ENCODE results near the gene CZIB. TPM values are rescaled to one million over a fixed set of nuclear protein-coding genes. Genes with fewer than 3 reads are reported as not detected.

CZIB gene
- total RNA-seq, 1 experiment from 2014 or later = 36.0 TPM

- in situ Hi-C loops (cut with HindIII; ENCODE audit: low pct_unique_long_range_greater_than_20kb, low sequenced_read_pairs) = no loop called here
- no peak for DNase-seq (ENCODE audit: low read depth, low spot score)
These were observed 43.8 kb downstream of the CZIB start for GRCh38 chr1:53176452-53177208.

GRCh38 chr1:53174971-53175913 is 45.2 kb downstream of the CZIB start:
- DNase-seq (ENCODE audit: low read depth, low spot score) = no peak
- in situ Hi-C loops (cut with HindIII; ENCODE audit: low pct_unique_long_range_greater_than_20kb, low sequenced_read_pairs) = no loop called here

- DNase-seq (ENCODE audit: low read depth, low spot score) = peak; percentile 64
- in situ Hi-C loops (cut with HindIII; ENCODE audit: low pct_unique_long_range_greater_than_20kb, low sequenced_read_pairs) = no loop called here
These were observed 47.9 kb downstream of the CZIB start for GRCh38 chr1:53172426-53173128.

GRCh38 chr1:53166912-53167311 is 53.5 kb downstream of the CZIB start:
- DNase-seq (ENCODE audit: low read depth, low spot score) = no peak
- in situ Hi-C loops (cut with HindIII; ENCODE audit: low pct_unique_long_range_greater_than_20kb, low sequenced_read_pairs) = no loop called here

- no peak for DNase-seq (ENCODE audit: low read depth, low spot score)
- in situ Hi-C loops (cut with HindIII; ENCODE audit: low pct_unique_long_range_greater_than_20kb, low sequenced_read_pairs) = no loop called here
These were observed 54.1 kb downstream of the CZIB start for GRCh38 chr1:53166366-53166765.

GRCh38 chr1:53165408-53165961 is 54.9 kb downstream of the CZIB start:
- in situ Hi-C loops (cut with HindIII; ENCODE audit: low pct_unique_long_range_greater_than_20kb, low sequenced_read_pairs) = no loop called here
- DNase-seq (ENCODE audit: low read depth, low spot score) = no peak

Other genes with a start within 250 kb of the CZIB start
- gene PODN, start 158.4 kb downstream of the CZIB start, total RNA-seq (2014; rRNA removed; shearing (Covaris generic)) = not detected in 2 replicates
- not detected in 2 replicates for gene SLC1A7, start 78.0 kb downstream of the CZIB start, total RNA-seq (2014; rRNA removed; shearing (Covaris generic))
- 28.2 and 32.1 TPM in 2 replicates for gene CPT2, start 23.8 kb downstream of the CZIB start, total RNA-seq (2014; rRNA removed; shearing (Covaris generic))
- 37.7 and 45.4 TPM in 2 replicates for gene MAGOH, start 17.9 kb upstream of the CZIB start, total RNA-seq (2014; rRNA removed; shearing (Covaris generic))
- gene LRP8, start 107.4 kb upstream of the CZIB start, total RNA-seq (2014; rRNA removed; shearing (Covaris generic)) = 25.6 and 28.6 TPM in 2 replicates
- gene DMRTB1, start 238.8 kb upstream of the CZIB start, total RNA-seq (2014; rRNA removed; shearing (Covaris generic)) = not detected in 2 replicates

Measured in SK-MEL-5 (cell line).